IPS-NIHi7 (cell line): ENCODE results near the gene RNASE8.

ENCODE experiments used
- DNase-seq: peaks from one replicate; pipeline ENCODE4 v3.0.0; 2012; ENCODE audit warnings: mixed read lengths; ENCODE audit errors: extremely low spot score

Gene RNASE8

GRCh38 chr14:21092273-21093011, 34.8 kb downstream of the RNASE8 start:
- DNase-seq: peak; percentile 79

GRCh38 chr14:21093018-21093417, 35.4 kb downstream of the RNASE8 start:
- DNase-seq: no peak

- DNase-seq: peak; percentile 71
These were observed 36.4 kb downstream of the RNASE8 start for GRCh38 chr14:21093769-21094681.

GRCh38 chr14:21095430-21096205, 38.0 kb downstream of the RNASE8 start:
- DNase-seq: no peak

- DNase-seq: no peak
These were observed 38.8 kb downstream of the RNASE8 start for GRCh38 chr14:21096438-21096837.

GRCh38 chr14:21096978-21097635, 39.5 kb downstream of the RNASE8 start:
- DNase-seq: no peak

- no peak for DNase-seq
These were observed 40.0 kb downstream of the RNASE8 start for GRCh38 chr14:21097636-21098075.

GRCh38 chr14:21098076-21098891, 40.7 kb downstream of the RNASE8 start, which contains the start of gene ZNF219:
Gene ZNF219, minus strand, starts transcription at chr14:21098655. Its CDS starts 5,064 bp downstream, at chr14:21093591.
- peak; percentile 68 for DNase-seq

- no peak for DNase-seq
These were observed 41.4 kb downstream of the RNASE8 start for GRCh38 chr14:21098892-21099595.

- DNase-seq: no peak
These were observed 42.0 kb downstream of the RNASE8 start for GRCh38 chr14:21099596-21099985.

GRCh38 chr14:21100931-21101330, 43.3 kb downstream of the RNASE8 start, which contains the start of gene TMEM253:
Gene TMEM253, plus strand, starts transcription at chr14:21101066. Its CDS starts 278 bp downstream, at chr14:21101344.
- DNase-seq: no peak

GRCh38 chr14:21101802-21102413, 44.3 kb downstream of the RNASE8 start:
- no peak for DNase-seq

- peak; percentile 46 for DNase-seq
These were observed 45.1 kb downstream of the RNASE8 start for GRCh38 chr14:21102521-21103410.

- no peak for DNase-seq
These were observed 45.7 kb downstream of the RNASE8 start for GRCh38 chr14:21103411-21103709.

- DNase-seq: peak; percentile 87
These were observed 46.3 kb downstream of the RNASE8 start for GRCh38 chr14:21103710-21104447.

GRCh38 chr14:21104448-21105060, 46.9 kb downstream of the RNASE8 start:
- peak; percentile 73 for DNase-seq

GRCh38 chr14:21105095-21105494, 47.5 kb downstream of the RNASE8 start:
- DNase-seq: no peak
